Measurements from ENCODE around the gene ATP6V1B1. TPM values are rescaled to one million over a fixed set of nuclear protein-coding genes. Genes with fewer than 3 reads are reported as not detected.

ATP6V1B1 gene
- polyA plus RNA-seq, 1 donor (not counting 4 experiments of a cell fraction or from before 2014, with no cell fraction given), result not detected

- peaks cover 95% of the 10 kb centered on the region for H3K27me3 ChIP-seq (ENCODE audit: control insufficient read depth, extremely low read depth, insufficient read depth, low read length)
- H3K4me2 ChIP-seq (ENCODE audit: control insufficient read depth, extremely low read depth, insufficient read depth, low read depth, low read length), result no peak overlapping the region
- no peak overlapping the region for H3K9ac ChIP-seq (ENCODE audit: control insufficient read depth, extremely low read depth, insufficient read depth, low read length)
- H3K79me2 ChIP-seq (ENCODE audit: control insufficient read depth, insufficient read depth, low read length), result no peaks in the 10 kb centered on the region
- no peak overlapping the region for H2AFZ ChIP-seq (ENCODE audit: control insufficient read depth, low read length)
- no peak overlapping the region for H3K4me3 ChIP-seq (ENCODE audit: control insufficient read depth in 2 of 3, extremely low read depth in 1 of 3, insufficient read depth in 2 of 3, low read depth in 1 of 3, low read length in 3 of 3)
- no peak for DNase-seq (ENCODE audit: low read depth, low spot score)
- FAIRE-seq, result no peak
- H3K9me3 ChIP-seq (ENCODE audit: control insufficient read depth, low read depth, low read length), result no peaks in the 10 kb centered on the region
- dilution Hi-C loops (cut with MboI; ENCODE audit: extremely low pct_ligation_motif_present, low sequenced_read_pairs), result no loop called here
- H3K9me1 ChIP-seq (ENCODE audit: control insufficient read depth, extremely low read depth, insufficient read depth, low read length), result no peaks in the 10 kb centered on the region
- no peaks in the 10 kb centered on the region for H3K36me3 ChIP-seq (ENCODE audit: control insufficient read depth in 2 of 2, extremely low read depth in 1 of 2, insufficient read depth in 2 of 2, low read length in 2 of 2)
- H4K20me1 ChIP-seq (ENCODE audit: control insufficient read depth, extremely low read depth, insufficient read depth, low read length), result no peaks in the 10 kb centered on the region
- peaks cover 2% of the 10 kb centered on the region for H3K4me1 ChIP-seq (ENCODE audit: control insufficient read depth, extremely low read depth, insufficient read depth, low read length)
- no peak for TF ChIP-seq CTCF (optimal IDR thresholded peaks at IDR 0.05 in 1 of 3, IDR thresholded peaks at IDR 0.05 in 1 of 3, conservative IDR thresholded peaks at IDR 0.05 in 1 of 3; ENCODE audit: extremely low read depth in 1 of 3, insufficient read depth in 2 of 3, low read length in 3 of 3)
- no peak for TF ChIP-seq EZH2 (IDR thresholded peaks at IDR 0.05; ENCODE audit: low read length)
- H3K27ac ChIP-seq (ENCODE audit: control insufficient read depth, insufficient read depth, low read length), result no peak overlapping the region
These were observed 40.5 kb upstream of the ATP6V1B1 start for GRCh38 chr2:70895249-70895648.

GRCh38 chr2:70895998-70896764 is 39.5 kb upstream of the ATP6V1B1 start:
- H3K4me3 ChIP-seq (ENCODE audit: control insufficient read depth in 2 of 3, extremely low read depth in 1 of 3, insufficient read depth in 2 of 3, low read depth in 1 of 3, low read length in 3 of 3), result no peak overlapping the region
- dilution Hi-C loops (cut with MboI; ENCODE audit: extremely low pct_ligation_motif_present, low sequenced_read_pairs), result no loop called here
- H3K9me1 ChIP-seq (ENCODE audit: control insufficient read depth, extremely low read depth, insufficient read depth, low read length), result no peaks in the 10 kb centered on the region
- H4K20me1 ChIP-seq (ENCODE audit: control insufficient read depth, extremely low read depth, insufficient read depth, low read length), result no peaks in the 10 kb centered on the region
- FAIRE-seq, result no peak
- H3K36me3 ChIP-seq (ENCODE audit: control insufficient read depth in 2 of 2, extremely low read depth in 1 of 2, insufficient read depth in 2 of 2, low read length in 2 of 2), result no peaks in the 10 kb centered on the region
- no peak overlapping the region for H3K27ac ChIP-seq (ENCODE audit: control insufficient read depth, insufficient read depth, low read length)
- DNase-seq (ENCODE audit: low read depth, low spot score), result no peak
- H3K4me2 ChIP-seq (ENCODE audit: control insufficient read depth, extremely low read depth, insufficient read depth, low read depth, low read length), result no peak overlapping the region
- peaks cover 93% of the 10 kb centered on the region for H3K27me3 ChIP-seq (ENCODE audit: control insufficient read depth, extremely low read depth, insufficient read depth, low read length)
- H3K9ac ChIP-seq (ENCODE audit: control insufficient read depth, extremely low read depth, insufficient read depth, low read length), result no peak overlapping the region
- H3K9me3 ChIP-seq (ENCODE audit: control insufficient read depth, low read depth, low read length), result no peaks in the 10 kb centered on the region
- no peak overlapping the region for H2AFZ ChIP-seq (ENCODE audit: control insufficient read depth, low read length)
- H3K4me1 ChIP-seq (ENCODE audit: control insufficient read depth, extremely low read depth, insufficient read depth, low read length), result peaks cover 8% of the 10 kb centered on the region
- H3K79me2 ChIP-seq (ENCODE audit: control insufficient read depth, insufficient read depth, low read length), result no peaks in the 10 kb centered on the region
- TF ChIP-seq EZH2 (IDR thresholded peaks at IDR 0.05; ENCODE audit: low read length), result no peak
- TF ChIP-seq CTCF (optimal IDR thresholded peaks at IDR 0.05 in 1 of 3, IDR thresholded peaks at IDR 0.05 in 1 of 3, conservative IDR thresholded peaks at IDR 0.05 in 1 of 3; ENCODE audit: extremely low read depth in 1 of 3, insufficient read depth in 2 of 3, low read length in 3 of 3), result no peak

Data from keratinocyte (primary cell).